Tibial nerve (tissue), 3 donors: Measurements from ENCODE around the gene MAPK9.

ENCODE experiments used
- POLR2A ChIP-seq, 2 donors: fragments of 450-650 bp; IDR thresholded peaks; one replicate each; pipeline ENCODE4 v1.6.1; 2017; ENCODE audit warnings: antibody characterized with exemption in 2 of 2, mild to moderate bottlenecking in 2 of 2, moderate library complexity in 2 of 2
- TF ChIP-seq, protein P1 (sequence below), 5 experiments: fragments of 200-600 bp in 3 of 5; fragments of 450-650 bp in 2 of 5; sonication (generic) in 3 of 5; IDR thresholded peaks; one replicate each; pipeline ENCODE4 v1.5.1; 2016 to 2019; ENCODE audit warnings: antibody characterized with exemption in 5 of 5, mild to moderate bottlenecking in 3 of 5, moderate library complexity in 2 of 5

DNA sequence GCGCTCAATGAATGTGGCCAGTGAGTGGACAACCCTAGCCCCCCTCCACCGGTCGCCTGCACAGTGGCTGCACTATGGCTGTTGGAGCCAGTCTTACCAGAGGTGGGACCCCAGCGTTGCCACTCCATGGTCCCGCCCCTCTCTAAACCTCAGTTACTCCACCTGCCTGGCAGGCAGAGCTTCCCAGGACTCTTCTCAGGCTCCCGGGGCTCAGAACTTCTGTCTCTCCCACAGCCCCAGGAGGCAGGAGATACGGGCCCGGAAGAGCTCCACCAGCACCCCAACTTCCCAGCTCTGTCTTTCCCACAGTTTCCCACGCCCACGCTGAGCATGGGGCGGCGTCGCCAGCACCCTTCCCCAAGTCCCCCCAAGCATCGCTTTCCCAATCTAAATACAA, 83.8 kb downstream of the MAPK9 start:
- TF ChIP-seq, protein P1, sequence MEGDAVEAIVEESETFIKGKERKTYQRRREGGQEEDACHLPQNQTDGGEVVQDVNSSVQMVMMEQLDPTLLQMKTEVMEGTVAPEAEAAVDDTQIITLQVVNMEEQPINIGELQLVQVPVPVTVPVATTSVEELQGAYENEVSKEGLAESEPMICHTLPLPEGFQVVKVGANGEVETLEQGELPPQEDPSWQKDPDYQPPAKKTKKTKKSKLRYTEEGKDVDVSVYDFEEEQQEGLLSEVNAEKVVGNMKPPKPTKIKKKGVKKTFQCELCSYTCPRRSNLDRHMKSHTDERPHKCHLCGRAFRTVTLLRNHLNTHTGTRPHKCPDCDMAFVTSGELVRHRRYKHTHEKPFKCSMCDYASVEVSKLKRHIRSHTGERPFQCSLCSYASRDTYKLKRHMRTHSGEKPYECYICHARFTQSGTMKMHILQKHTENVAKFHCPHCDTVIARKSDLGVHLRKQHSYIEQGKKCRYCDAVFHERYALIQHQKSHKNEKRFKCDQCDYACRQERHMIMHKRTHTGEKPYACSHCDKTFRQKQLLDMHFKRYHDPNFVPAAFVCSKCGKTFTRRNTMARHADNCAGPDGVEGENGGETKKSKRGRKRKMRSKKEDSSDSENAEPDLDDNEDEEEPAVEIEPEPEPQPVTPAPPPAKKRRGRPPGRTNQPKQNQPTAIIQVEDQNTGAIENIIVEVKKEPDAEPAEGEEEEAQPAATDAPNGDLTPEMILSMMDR (IDR thresholded peaks at IDR 0.05), result no peak
- TF ChIP-seq POLR2A (IDR thresholded peaks at IDR 0.05), result no peak
